Measurements from ENCODE around the gene TSTD1.
A peak's percentile ranks its signal among the peaks of the same experiment; 100 is the strongest.
"Not testable (repeated sequence)": the region's sequence is repeated elsewhere in the genome, so short reads cannot be mapped to it uniquely, and the experiment has no call there.

Gene TSTD1

GRCh38 chr1:161033751-161034150 is 5.0 kb downstream of the TSTD1 start:
- TF ChIP-seq CTCF (IDR thresholded peaks at IDR 0.05; ENCODE audit: borderline replicate concordance, insufficient read depth, low read depth, low read length) = no peak
- H3K4me3 ChIP-seq (ENCODE audit: low read depth, low read length) = no peak overlapping the region

- no peak for TF ChIP-seq CTCF (IDR thresholded peaks at IDR 0.05; ENCODE audit: borderline replicate concordance, insufficient read depth, low read depth, low read length)
- no peak overlapping the region for H3K4me3 ChIP-seq (ENCODE audit: low read depth, low read length)
Measured at GRCh38 chr1:161032409-161032808, 6.4 kb downstream of the TSTD1 start.

GRCh38 chr1:161031874-161032273 is 6.9 kb downstream of the TSTD1 start:
- H3K4me3 ChIP-seq (ENCODE audit: low read depth, low read length) = no peak overlapping the region
- TF ChIP-seq CTCF (IDR thresholded peaks at IDR 0.05; ENCODE audit: borderline replicate concordance, insufficient read depth, low read depth, low read length) = no peak

GRCh38 chr1:161029466-161029865 is 9.3 kb downstream of the TSTD1 start:
- H3K4me3 ChIP-seq (ENCODE audit: low read depth, low read length) = not testable (repeated sequence)

GRCh38 chr1:161026954-161027353 is 11.8 kb downstream of the TSTD1 start:
- not testable (repeated sequence) for H3K4me3 ChIP-seq (ENCODE audit: low read depth, low read length)

GRCh38 chr1:161022432-161022831 is 16.3 kb downstream of the TSTD1 start:
- H3K4me3 ChIP-seq (ENCODE audit: low read depth, low read length) = not testable (repeated sequence)

GRCh38 chr1:161021970-161022353 is 16.8 kb downstream of the TSTD1 start:
- H3K4me3 ChIP-seq (ENCODE audit: low read depth, low read length) = no peak overlapping the region
- no peak for TF ChIP-seq CTCF (IDR thresholded peaks at IDR 0.05; ENCODE audit: borderline replicate concordance, insufficient read depth, low read depth, low read length)

- H3K4me3 ChIP-seq (ENCODE audit: low read depth, low read length) = peak overlapping the region; percentile 70
- TF ChIP-seq CTCF (IDR thresholded peaks at IDR 0.05; ENCODE audit: borderline replicate concordance, insufficient read depth, low read depth, low read length) = no peak
Measured at GRCh38 chr1:161021165-161021969, 17.4 kb downstream of the TSTD1 start.
